Measurements from ENCODE around the gene NOS1.
"Not testable (repeated sequence)": the region's sequence is repeated elsewhere in the genome, so short reads cannot be mapped to it uniquely, and the experiment has no call there.

GRCh38 chr12:117196334-117196733 lies 165.1 kb downstream of the NOS1 start:
- TF ChIP-seq CTCF, POLR2AphosphoS5, POLR2A (IDR thresholded peaks at IDR 0.05): not testable (repeated sequence)
